MM.1S (cell line): ENCODE measurements around the gene BCL2.

Experiments used
- DNase-seq: peaks from one replicate; pipeline ENCODE4 v3.0.0-alpha.2; 2015
- H2AFZ ChIP-seq: fragments of 300-600 bp; sonication (generic); 2 replicates; pipeline ENCODE4 v1.6.0; 2016; ENCODE audit warnings: antibody characterized with exemption, low read length
- H3F3A ChIP-seq: fragments of 300-600 bp; sonication (generic); 2 replicates; pipeline ENCODE4 v1.6.1; 2016; ENCODE audit warnings: mild to moderate bottlenecking, antibody characterized with exemption, low read length, moderate library complexity, mixed read lengths; ENCODE audit not compliant: insufficient read depth
- H3K27ac ChIP-seq: fragments of 300-600 bp; sonication (generic); 2 replicates; pipeline ENCODE4 v1.5.1; 2016; ENCODE audit warnings: mild to moderate bottlenecking, low read length
- H3K27me3 ChIP-seq: fragments of 300-600 bp; sonication (generic); replicated peaks from 2 replicates; pipeline ENCODE4 v1.6.0; 2016; ENCODE audit warnings: low read length; ENCODE audit not compliant: insufficient read depth
- H3K36me3 ChIP-seq: fragments of 300-600 bp; sonication (generic); replicated peaks from 2 replicates; pipeline ENCODE4 v1.6.1; 2016; ENCODE audit warnings: mild to moderate bottlenecking, low read length, mixed read lengths; ENCODE audit not compliant: insufficient read depth
- H3K4me1 ChIP-seq: fragments of 300-600 bp; sonication (generic); 2 replicates; pipeline ENCODE4 v1.6.1; 2016; ENCODE audit warnings: low read length, mixed read lengths
- H3K4me2 ChIP-seq: fragments of 300-600 bp; sonication (generic); 2 replicates; pipeline ENCODE4 v1.6.0; 2016; ENCODE audit warnings: low read depth, low read length
- H3K4me3 ChIP-seq: fragments of 300-600 bp; sonication (generic); 2 replicates; pipeline ENCODE4 v1.5.1; 2016; ENCODE audit warnings: low read length, mixed read lengths
- H3K79me2 ChIP-seq: fragments of 300-600 bp; sonication (generic); 2 replicates; pipeline ENCODE4 v1.6.1; 2016; ENCODE audit warnings: mixed run types, low read length, mixed read lengths
- H3K9ac ChIP-seq: fragments of 300-600 bp; sonication (generic); 2 replicates; pipeline ENCODE4 v1.6.1; 2016; ENCODE audit warnings: low read length, mixed read lengths
- H3K9me2 ChIP-seq: fragments of 300-600 bp; sonication (generic); replicated peaks from 2 replicates; pipeline ENCODE4 v1.6.1; 2016; ENCODE audit warnings: mild to moderate bottlenecking, low read length, mixed read lengths; ENCODE audit not compliant: insufficient read depth
- H3K9me3 ChIP-seq: fragments of 300-600 bp; sonication (generic); replicated peaks from 2 replicates; pipeline ENCODE4 v1.6.1; 2016; ENCODE audit warnings: mild to moderate bottlenecking, low read length, mixed read lengths; ENCODE audit not compliant: insufficient read depth
- H4K20me1 ChIP-seq: fragments of 300-600 bp; sonication (generic); 2 replicates; pipeline ENCODE4 v1.6.1; 2016; ENCODE audit warnings: mild to moderate bottlenecking, low read length, moderate library complexity, mixed read lengths; ENCODE audit not compliant: insufficient read depth
- EZH2 ChIP-seq: fragments of 300-600 bp; sonication (generic); optimal IDR thresholded peaks from 2 replicates; pipeline ENCODE3; 2017; ENCODE audit warnings: low read depth, mild to moderate bottlenecking, antibody characterized with exemption, low read length, mixed read lengths
- EZH2phosphoT487 ChIP-seq: fragments of 300-600 bp; sonication (generic); IDR thresholded peaks from 2 replicates; pipeline ENCODE4 v1.6.1; 2018; ENCODE audit warnings: antibody characterized with exemption, low read length
- TF ChIP-seq, protein P1 (sequence below): fragments of 300-600 bp; sonication (generic); IDR thresholded peaks from 2 replicates; pipeline ENCODE4 v1.5.1; 2016; ENCODE audit warnings: antibody characterized with exemption, low read length, mixed read lengths

Gene BCL2

DNA sequence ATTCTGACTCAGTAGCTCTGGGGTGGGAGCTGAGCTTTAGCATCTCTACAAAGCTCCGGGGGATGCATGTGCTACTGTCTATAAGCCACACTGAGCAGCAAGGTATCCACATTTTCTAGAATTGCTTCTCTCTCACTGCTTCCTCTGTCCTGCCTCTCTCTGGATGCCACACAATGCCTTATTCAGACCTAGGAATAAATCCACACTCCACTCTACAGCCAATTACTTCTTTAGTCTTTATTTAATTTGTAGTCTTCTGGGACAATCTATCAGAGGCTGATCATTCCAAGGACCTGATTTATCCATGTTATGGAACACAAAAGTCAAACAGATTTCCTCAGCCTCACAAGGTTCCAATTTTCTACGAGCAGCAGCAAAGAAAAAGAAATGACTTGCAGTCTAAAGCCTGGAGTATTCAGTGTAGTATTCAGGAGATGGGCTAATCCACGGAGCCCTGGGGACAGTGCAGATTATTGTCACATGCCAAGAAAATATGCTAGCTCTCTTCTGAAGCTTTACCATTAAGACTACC lies 4.4 kb downstream of the BCL2 start:
- Histone ChIP-seq H3K4me2 (peak overlapping the region; percentile 83), H3K4me3 (peak overlapping the region; percentile 93; the same call in 1 of the 2 replicates), H3K4me1 (peaks cover 17% of the 10 kb centered on the region), H3F3A (peaks cover 10% of the 10 kb centered on the region), H4K20me1 (no peaks in the 10 kb centered on the region), H2AFZ (no peak overlapping the region), H3K79me2 (peaks cover 95% of the 10 kb centered on the region), H3K9me3 (no peaks in the 10 kb centered on the region), H3K9ac (no peak overlapping the region), H3K27ac (no peak overlapping the region), H3K9me2 (no peaks in the 10 kb centered on the region), H3K36me3 (0 out of 2 replicates have a peak, but pooled peaks cover 3% of the 10 kb centered on the region), H3K27me3 (no peaks in the 10 kb centered on the region)
- no peak for DNase-seq
- TF ChIP-seq EZH2 = no peak
- TF ChIP-seq, protein P1, sequence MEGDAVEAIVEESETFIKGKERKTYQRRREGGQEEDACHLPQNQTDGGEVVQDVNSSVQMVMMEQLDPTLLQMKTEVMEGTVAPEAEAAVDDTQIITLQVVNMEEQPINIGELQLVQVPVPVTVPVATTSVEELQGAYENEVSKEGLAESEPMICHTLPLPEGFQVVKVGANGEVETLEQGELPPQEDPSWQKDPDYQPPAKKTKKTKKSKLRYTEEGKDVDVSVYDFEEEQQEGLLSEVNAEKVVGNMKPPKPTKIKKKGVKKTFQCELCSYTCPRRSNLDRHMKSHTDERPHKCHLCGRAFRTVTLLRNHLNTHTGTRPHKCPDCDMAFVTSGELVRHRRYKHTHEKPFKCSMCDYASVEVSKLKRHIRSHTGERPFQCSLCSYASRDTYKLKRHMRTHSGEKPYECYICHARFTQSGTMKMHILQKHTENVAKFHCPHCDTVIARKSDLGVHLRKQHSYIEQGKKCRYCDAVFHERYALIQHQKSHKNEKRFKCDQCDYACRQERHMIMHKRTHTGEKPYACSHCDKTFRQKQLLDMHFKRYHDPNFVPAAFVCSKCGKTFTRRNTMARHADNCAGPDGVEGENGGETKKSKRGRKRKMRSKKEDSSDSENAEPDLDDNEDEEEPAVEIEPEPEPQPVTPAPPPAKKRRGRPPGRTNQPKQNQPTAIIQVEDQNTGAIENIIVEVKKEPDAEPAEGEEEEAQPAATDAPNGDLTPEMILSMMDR = no peak
- TF ChIP-seq EZH2phosphoT487 = no peak

DNA sequence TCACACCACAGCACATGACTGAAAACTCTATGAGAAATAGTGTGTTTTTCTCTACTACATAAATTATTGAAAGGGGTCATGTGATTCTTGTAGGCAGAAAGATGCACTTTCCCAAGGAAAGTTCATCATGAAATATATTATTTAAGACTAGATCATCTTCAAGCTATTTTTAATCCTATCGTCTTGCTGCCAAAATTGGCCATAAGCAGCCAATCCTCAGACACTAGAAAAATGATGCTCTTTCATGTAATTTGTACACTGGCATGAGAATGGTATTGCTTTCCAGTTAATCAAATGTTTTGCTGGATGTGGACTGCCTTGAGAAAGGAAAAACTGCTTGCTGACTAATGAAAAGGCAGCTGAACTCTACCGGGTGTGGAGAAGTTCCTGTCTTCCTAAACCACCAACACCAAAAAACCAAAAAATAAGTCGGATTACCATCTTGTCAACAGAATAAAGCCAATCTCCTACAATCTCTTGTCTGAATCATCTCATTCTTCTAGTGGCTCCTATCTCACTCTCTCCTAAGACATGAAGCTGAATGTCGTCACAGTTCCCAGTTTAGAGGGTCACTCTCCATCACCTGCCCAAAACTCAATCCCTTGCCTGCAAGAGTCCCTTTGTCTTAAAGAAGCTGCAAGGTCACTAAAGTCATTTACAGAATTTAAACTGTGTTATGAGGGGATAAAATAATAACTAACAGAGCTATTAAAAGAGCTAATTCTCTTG lies 5.3 kb downstream of the BCL2 start:
- H3K27ac ChIP-seq = no peak overlapping the region
- H3K9me2 ChIP-seq = no peaks in the 10 kb centered on the region
- H3K9ac ChIP-seq = no peak overlapping the region
- no peaks in the 10 kb centered on the region for H3K27me3 ChIP-seq
- peaks cover 98% of the 10 kb centered on the region for H3K79me2 ChIP-seq
- no peaks in the 10 kb centered on the region for H3K9me3 ChIP-seq
- H3F3A ChIP-seq = peaks cover 10% of the 10 kb centered on the region
- DNase-seq = no peak
- H3K4me3 ChIP-seq = peak overlapping the region; percentile 93; the same call in 1 of the 2 replicates
- H3K36me3 ChIP-seq = 0 out of 2 replicates have a peak, but pooled peaks cover 3% of the 10 kb centered on the region
- no peaks in the 10 kb centered on the region for H4K20me1 ChIP-seq
- peaks cover 17% of the 10 kb centered on the region for H3K4me1 ChIP-seq
- no peak for TF ChIP-seq EZH2
- TF ChIP-seq, protein P1 = no peak
- TF ChIP-seq EZH2phosphoT487 = no peak
- H3K4me2 ChIP-seq = peak overlapping the region; percentile 83
- H2AFZ ChIP-seq = no peak overlapping the region

DNA sequence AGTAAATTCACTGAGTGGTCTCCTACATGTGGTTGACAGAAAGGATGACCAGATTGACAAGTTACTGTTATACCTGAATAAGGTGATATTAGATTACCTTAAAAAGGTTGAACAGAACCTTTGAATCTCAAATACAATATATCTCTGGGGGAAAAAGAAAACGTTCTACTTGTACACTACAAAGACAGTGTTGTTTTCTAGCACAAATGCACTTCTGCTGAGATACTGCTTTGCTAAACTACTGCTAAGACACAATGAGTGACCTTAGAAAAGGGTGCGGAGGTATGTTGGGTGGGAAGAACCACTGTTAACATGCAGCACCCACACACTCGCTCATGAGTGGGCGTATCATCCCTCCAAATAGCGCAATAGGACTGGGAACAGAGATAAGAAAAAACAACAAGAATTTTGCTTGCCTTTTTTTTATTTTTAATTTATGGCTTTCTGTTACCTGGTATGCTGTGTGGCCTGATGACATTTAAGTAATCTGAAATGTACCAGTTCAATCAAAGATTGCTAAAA lies 6.1 kb downstream of the BCL2 start:
- H3K27me3 ChIP-seq = no peaks in the 10 kb centered on the region
- H3K27ac ChIP-seq = no peak overlapping the region
- no peak for DNase-seq
- no peak overlapping the region for H2AFZ ChIP-seq
- 0 out of 2 replicates have a peak, but pooled peaks cover 3% of the 10 kb centered on the region for H3K36me3 ChIP-seq
- H3K4me3 ChIP-seq = no peak overlapping the region
- no peak for TF ChIP-seq EZH2phosphoT487
- TF ChIP-seq EZH2 = no peak
- TF ChIP-seq, protein P1 = no peak
- peaks cover 10% of the 10 kb centered on the region for H3F3A ChIP-seq
- no peaks in the 10 kb centered on the region for H4K20me1 ChIP-seq
- H3K4me1 ChIP-seq = peaks cover 17% of the 10 kb centered on the region
- no peaks in the 10 kb centered on the region for H3K9me2 ChIP-seq
- peak overlapping the region; percentile 26; the same call in 1 of the 2 replicates for H3K4me2 ChIP-seq
- no peaks in the 10 kb centered on the region for H3K9me3 ChIP-seq
- H3K79me2 ChIP-seq = peaks cover 98% of the 10 kb centered on the region
- H3K9ac ChIP-seq = no peak overlapping the region
